Esophagus (tissue), 2 donors: ENCODE results near the gene MAP2K6. TPM values are rescaled to one million over a fixed set of nuclear protein-coding genes. Genes with fewer than 3 reads are reported as not detected.

Experiments
- H3K27ac ChIP-seq, 2 donors: one replicate each; pipeline ENCODE4 v1.5.1; 2013; ENCODE audit warnings: low read depth in 2 of 2, mild to moderate bottlenecking in 2 of 2, inconsistent platforms in 1 of 2, low read length in 1 of 2, moderate library complexity in 1 of 2
- H3K27me3 ChIP-seq, 2 donors: one replicate each; pipeline ENCODE4 v1.6.1; 2013; ENCODE audit warnings: low read length in 2 of 2, control low read depth in 1 of 2, mild to moderate bottlenecking in 1 of 2; ENCODE audit not compliant: insufficient read depth in 2 of 2, control insufficient read depth in 1 of 2
- H3K36me3 ChIP-seq, 2 donors: one replicate each; pipeline ENCODE4 v1.6.1; 2013; ENCODE audit warnings: low read length in 1 of 2; ENCODE audit not compliant: control insufficient read depth in 2 of 2, insufficient read depth in 2 of 2
- H3K4me1 ChIP-seq, 2 donors: one replicate each; pipeline ENCODE4 v1.6.1; 2013; ENCODE audit warnings: low read length in 1 of 2; ENCODE audit not compliant: control insufficient read depth in 2 of 2, insufficient read depth in 2 of 2
- H3K4me3 ChIP-seq, 2 donors: one replicate each; pipeline ENCODE4 v1.5.1; 2013; ENCODE audit warnings: low read length in 2 of 2, mild to moderate bottlenecking in 2 of 2, low read depth in 1 of 2, moderate library complexity in 1 of 2
- H3K9me3 ChIP-seq, 2 donors: one replicate each; pipeline ENCODE4 v1.6.1; 2013; ENCODE audit warnings: mild to moderate bottlenecking in 2 of 2, low read depth in 1 of 2, low read length in 1 of 2, moderate library complexity in 1 of 2; ENCODE audit not compliant: control insufficient read depth in 2 of 2, insufficient read depth in 1 of 2
- WGBS, 2 donors: extraction: QIAGEN DNeasy Blood & Tissue Kit; methylation state at CpG; one replicate each; pipeline ENCODE4 v1.1.7; 2013; 5-methylcytosine and 5-hydroxymethylcytosine counted together
- polyA plus RNA-seq, 2 donors: library from polyadenylated mRNA; stranded (reverse); fragments of 200-250 nt; gene quantifications; one replicate each; pipeline ENCODE4 v1.2.3, GENCODE V29; 2013
- donor health status: healthy with polysubstance abuse.
- donor health status: Bipolar disorder and iron deficiency.

Gene MAP2K6
- polyA plus RNA-seq, 2 donors, result 2.6 to 3.6 TPM

GRCh38 chr17:69558796-69559195 lies 144.3 kb downstream of the MAP2K6 start:
- H3K4me3 ChIP-seq, result no peak overlapping the region
- WGBS, 2 donors, result 69 to 72% methylated on average over 6 of the region's 6 CpGs
- no peaks in the 10 kb centered on the region for H3K36me3 ChIP-seq
- H3K27me3 ChIP-seq, result no peaks in the 10 kb centered on the region
- no peaks in the 10 kb centered on the region for H3K9me3 ChIP-seq
- no peak overlapping the region for H3K27ac ChIP-seq
- no peaks in the 10 kb centered on the region for H3K4me1 ChIP-seq

- H3K9me3 ChIP-seq, result no peaks in the 10 kb centered on the region
- H3K4me3 ChIP-seq, result no peak overlapping the region
- no peaks in the 10 kb centered on the region for H3K27me3 ChIP-seq
- no peaks in the 10 kb centered on the region for H3K4me1 ChIP-seq
- WGBS, 2 donors, result 34% methylated on average over 3 of the region's 3 CpGs
- no peaks in the 10 kb centered on the region for H3K36me3 ChIP-seq
- H3K27ac ChIP-seq, result no peak overlapping the region
These were observed 146.5 kb downstream of the MAP2K6 start for GRCh38 chr17:69560987-69561441.

- Histone ChIP-seq H3K9me3 (no peaks in the 10 kb centered on the region), H3K4me3 (no peak overlapping the region), H3K4me1 (no peaks in the 10 kb centered on the region), H3K36me3 (no peaks in the 10 kb centered on the region), H3K27me3 (no peaks in the 10 kb centered on the region), H3K27ac (no peak overlapping the region)
- 72 to 75% methylated on average over 3 of the region's 3 CpGs for WGBS, 2 donors
These were observed 147.0 kb downstream of the MAP2K6 start for GRCh38 chr17:69561462-69561861.

- no peaks in the 10 kb centered on the region for H3K36me3 ChIP-seq
- H3K4me3 ChIP-seq, result no peak overlapping the region
- 86 to 89% methylated on average over 7 of the region's 7 CpGs for WGBS, 2 donors
- H3K27ac ChIP-seq, result no peak overlapping the region
- no peaks in the 10 kb centered on the region for H3K4me1 ChIP-seq
- no peaks in the 10 kb centered on the region for H3K27me3 ChIP-seq
- no peaks in the 10 kb centered on the region for H3K9me3 ChIP-seq
These were observed 150.9 kb downstream of the MAP2K6 start for GRCh38 chr17:69565447-69565846.

DNA sequence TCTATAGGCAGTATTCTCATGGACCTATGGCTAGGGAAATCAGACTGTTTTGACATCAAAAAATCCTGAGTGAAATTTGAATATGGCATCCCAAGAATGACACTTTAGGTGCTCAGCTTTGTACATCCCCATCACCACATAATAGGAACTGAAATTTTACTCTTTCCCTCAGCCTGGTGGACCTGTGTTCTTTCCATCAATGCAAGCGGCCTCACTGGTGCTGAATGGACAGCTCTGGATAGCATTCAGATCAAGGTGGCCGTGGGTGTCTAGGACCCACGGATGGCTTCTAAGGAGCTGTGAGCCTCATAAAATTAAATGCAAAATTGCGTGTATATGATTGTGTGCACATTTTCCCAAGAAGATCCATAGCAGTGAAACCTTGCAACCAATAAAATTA lies 152.6 kb downstream of the MAP2K6 start:
- H3K9me3 ChIP-seq, result no peaks in the 10 kb centered on the region
- H3K4me1 ChIP-seq, result no peaks in the 10 kb centered on the region
- no peaks in the 10 kb centered on the region for H3K27me3 ChIP-seq
- WGBS, 2 donors, result 61 to 67% methylated on average over 4 of the region's 4 CpGs
- no peak overlapping the region for H3K27ac ChIP-seq
- no peaks in the 10 kb centered on the region for H3K36me3 ChIP-seq
- H3K4me3 ChIP-seq, result no peak overlapping the region

GRCh38 chr17:69572747-69573146 lies 158.2 kb downstream of the MAP2K6 start:
- H3K27me3 ChIP-seq, result no peaks in the 10 kb centered on the region
- WGBS, 2 donors, result 84 to 87% methylated on average over 3 of the region's 3 CpGs
- H3K4me3 ChIP-seq, result no peak overlapping the region
- H3K9me3 ChIP-seq, result no peaks in the 10 kb centered on the region
- H3K4me1 ChIP-seq, result no peaks in the 10 kb centered on the region
- H3K36me3 ChIP-seq, result no peaks in the 10 kb centered on the region
- no peak overlapping the region for H3K27ac ChIP-seq

- H3K9me3 ChIP-seq, result no peaks in the 10 kb centered on the region
- H3K4me1 ChIP-seq, result no peaks in the 10 kb centered on the region
- no peak overlapping the region for H3K4me3 ChIP-seq
- WGBS, 2 donors, result 85 to 86% methylated on average over 2 of the region's 2 CpGs
- no peaks in the 10 kb centered on the region for H3K36me3 ChIP-seq
- H3K27me3 ChIP-seq, result no peaks in the 10 kb centered on the region
- H3K27ac ChIP-seq, result no peak overlapping the region
These were observed 158.9 kb downstream of the MAP2K6 start for GRCh38 chr17:69573396-69573795.

DNA sequence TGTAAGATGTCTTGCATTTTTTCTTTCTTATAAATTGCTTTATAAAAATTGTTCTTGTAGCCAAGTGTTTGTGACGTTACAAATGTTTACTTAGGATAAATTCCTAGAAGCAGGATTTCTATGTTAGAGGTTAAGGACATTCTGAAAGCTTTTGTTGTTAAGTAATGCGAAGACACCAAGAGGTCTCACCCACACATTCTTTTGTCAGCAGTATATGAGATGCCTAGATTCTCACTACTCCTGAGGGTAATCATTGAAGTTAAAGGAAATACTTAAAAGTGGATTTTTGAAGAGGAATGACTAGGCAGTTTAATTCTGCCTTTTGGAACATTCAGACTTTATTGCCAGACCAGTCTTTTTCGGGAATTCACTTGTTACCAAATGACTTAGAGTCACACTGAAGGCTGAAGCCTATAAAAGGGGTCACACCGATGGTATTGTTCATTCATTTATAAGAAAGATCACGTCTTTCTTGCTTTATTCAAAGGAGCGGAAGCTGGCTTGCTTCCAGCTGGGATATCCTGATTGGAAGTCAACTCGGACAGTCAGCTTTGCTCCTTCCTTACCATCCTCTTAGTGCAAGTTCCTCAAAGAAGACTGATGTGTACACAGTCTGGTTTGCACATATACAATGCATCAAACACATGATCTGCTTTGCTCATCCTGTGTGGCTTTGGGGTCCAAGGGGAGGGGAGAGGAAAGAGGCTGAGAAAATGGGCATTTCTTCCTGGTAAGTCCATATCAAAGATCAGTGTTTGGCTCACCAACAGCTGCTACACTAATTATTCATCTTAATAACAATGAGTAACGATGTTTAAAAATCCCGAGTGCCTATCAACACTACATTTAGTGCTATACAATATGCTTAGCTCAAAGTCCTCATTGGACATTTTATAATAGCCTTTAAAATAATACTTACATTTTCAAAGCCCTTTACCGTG lies 160.0 kb downstream of the MAP2K6 start:
- H3K27me3 ChIP-seq, result no peaks in the 10 kb centered on the region
- WGBS, 2 donors, result 47 to 52% methylated on average over 10 of the region's 10 CpGs
- no peaks in the 10 kb centered on the region for H3K4me1 ChIP-seq
- H3K36me3 ChIP-seq, result no peaks in the 10 kb centered on the region
- H3K9me3 ChIP-seq, result no peaks in the 10 kb centered on the region
- H3K27ac ChIP-seq, result peak overlapping the region in 1 of 2 donors; percentile 9
- no peak overlapping the region for H3K4me3 ChIP-seq

GRCh38 chr17:69575346-69575761 lies 160.9 kb downstream of the MAP2K6 start:
- Histone ChIP-seq H3K27ac (no peak overlapping the region), H3K36me3 (no peaks in the 10 kb centered on the region)
- 8 to 18% methylated on average over 2 of the region's 2 CpGs for WGBS, 2 donors

GRCh38 chr17:69577098-69577497 lies 162.6 kb downstream of the MAP2K6 start:
- H3K27ac ChIP-seq, result no peak overlapping the region
- H3K4me1 ChIP-seq, result no peaks in the 10 kb centered on the region
- no peaks in the 10 kb centered on the region for H3K36me3 ChIP-seq
- H3K4me3 ChIP-seq, result no peak overlapping the region
- no peaks in the 10 kb centered on the region for H3K9me3 ChIP-seq
- H3K27me3 ChIP-seq, result no peaks in the 10 kb centered on the region
- 90 to 91% methylated on average over 7 of the region's 7 CpGs for WGBS, 2 donors

More at GRCh38 chr17:69575346-69575761, 160.9 kb downstream of the MAP2K6 start:
- Histone ChIP-seq H3K4me1 (no peaks in the 10 kb centered on the region), H3K9me3 (no peaks in the 10 kb centered on the region), H3K27me3 (no peaks in the 10 kb centered on the region), H3K4me3 (no peak overlapping the region)
